Prostate gland (tissue), 2 donors: Measurements from ENCODE around the gene C10orf62.

ENCODE experiments used
- POLR2AphosphoS5 ChIP-seq: sonication (generic); formaldehyde crosslinking; IDR thresholded peaks from one replicate; pipeline ENCODE4 v1.6.1; 2017; ENCODE audit warnings: antibody characterized with exemption
- TF ChIP-seq, protein P1 (sequence below), 4 experiments: fragments of 200-600 bp in 2 of 4; fragments of 450-650 bp in 2 of 4; sonication (generic) in 2 of 4; IDR thresholded peaks; 1 replicate in 3 of 4; 2 replicates in 1 of 4; pipeline ENCODE4 v1.5.1; 2016 to 2019; ENCODE audit warnings: antibody characterized with exemption in 4 of 4, mild to moderate bottlenecking in 2 of 4, moderate library complexity in 2 of 4

DNA sequence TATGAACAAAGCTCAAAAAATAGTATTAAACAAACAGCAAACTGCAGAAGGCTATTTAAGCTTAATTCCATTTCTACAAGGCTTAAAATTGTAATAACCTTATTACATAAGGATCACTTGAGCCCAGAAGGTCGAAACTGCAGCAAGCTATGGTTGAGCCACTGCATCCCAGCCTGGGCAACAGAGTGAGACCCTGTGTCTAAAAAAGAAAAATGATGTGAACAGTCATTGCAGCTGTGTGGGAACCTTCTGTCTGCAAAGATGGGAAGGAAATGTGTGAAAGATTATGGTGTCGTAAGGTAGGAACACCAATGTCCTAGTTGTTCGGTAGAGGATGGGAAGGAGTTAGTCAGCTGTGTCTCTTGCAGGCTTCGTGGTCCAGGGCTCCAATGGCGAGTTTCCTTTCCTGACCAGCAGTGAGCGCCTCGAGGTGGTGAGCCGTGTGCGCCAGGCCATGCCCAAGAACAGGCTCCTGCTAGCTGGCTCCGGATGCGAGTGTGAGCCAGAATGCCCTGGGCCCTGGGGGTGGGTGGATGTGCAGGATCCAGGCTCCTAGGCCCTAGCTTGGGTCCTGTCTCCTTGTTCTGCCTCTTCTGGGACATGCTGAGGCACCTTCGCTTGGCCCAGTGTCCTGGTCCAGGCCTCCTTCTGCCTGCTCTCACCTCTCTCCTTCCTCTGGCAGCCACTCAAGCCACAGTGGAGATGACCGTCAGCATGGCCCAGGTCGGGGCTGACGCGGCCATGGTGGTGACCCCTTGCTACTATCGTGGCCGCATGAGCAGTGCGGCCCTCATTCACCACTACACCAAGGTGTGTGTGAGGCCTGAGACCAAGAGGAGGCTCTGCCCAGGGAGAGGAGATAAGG, 9.1 kb downstream of the C10orf62 start:
- TF ChIP-seq, protein P1, sequence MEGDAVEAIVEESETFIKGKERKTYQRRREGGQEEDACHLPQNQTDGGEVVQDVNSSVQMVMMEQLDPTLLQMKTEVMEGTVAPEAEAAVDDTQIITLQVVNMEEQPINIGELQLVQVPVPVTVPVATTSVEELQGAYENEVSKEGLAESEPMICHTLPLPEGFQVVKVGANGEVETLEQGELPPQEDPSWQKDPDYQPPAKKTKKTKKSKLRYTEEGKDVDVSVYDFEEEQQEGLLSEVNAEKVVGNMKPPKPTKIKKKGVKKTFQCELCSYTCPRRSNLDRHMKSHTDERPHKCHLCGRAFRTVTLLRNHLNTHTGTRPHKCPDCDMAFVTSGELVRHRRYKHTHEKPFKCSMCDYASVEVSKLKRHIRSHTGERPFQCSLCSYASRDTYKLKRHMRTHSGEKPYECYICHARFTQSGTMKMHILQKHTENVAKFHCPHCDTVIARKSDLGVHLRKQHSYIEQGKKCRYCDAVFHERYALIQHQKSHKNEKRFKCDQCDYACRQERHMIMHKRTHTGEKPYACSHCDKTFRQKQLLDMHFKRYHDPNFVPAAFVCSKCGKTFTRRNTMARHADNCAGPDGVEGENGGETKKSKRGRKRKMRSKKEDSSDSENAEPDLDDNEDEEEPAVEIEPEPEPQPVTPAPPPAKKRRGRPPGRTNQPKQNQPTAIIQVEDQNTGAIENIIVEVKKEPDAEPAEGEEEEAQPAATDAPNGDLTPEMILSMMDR (IDR thresholded peaks at IDR 0.05) = no peak
- no peak for TF ChIP-seq POLR2AphosphoS5
